Endothelial cell (in vitro differentiated cells): Measurements from ENCODE around the gene YAF2. TPM values are rescaled to one million over a fixed set of nuclear protein-coding genes. Genes with fewer than 3 reads are reported as not detected.

Source experiments
- DNase-seq: peaks from one replicate; pipeline ENCODE4 v3.0.0; 2021; ENCODE audit warnings: low spot score
- H3K27ac Mint-ChIP-seq: one replicate; pipeline ENCODE4 v1.8.0; 2021; ENCODE audit warnings: mixed read lengths, inconsistent platforms; ENCODE audit not compliant: unreplicated experiment
- H3K27me3 Mint-ChIP-seq: one replicate; pipeline ENCODE4 v1.8.0; 2021; ENCODE audit warnings: mild to moderate bottlenecking, moderate library complexity, mixed read lengths, inconsistent platforms; ENCODE audit not compliant: unreplicated experiment
- H3K36me3 Mint-ChIP-seq: one replicate; pipeline ENCODE4 v1.8.0; 2021; ENCODE audit warnings: mild to moderate bottlenecking, low read depth, mixed read lengths, inconsistent platforms; ENCODE audit not compliant: unreplicated experiment
- H3K4me1 Mint-ChIP-seq: one replicate; pipeline ENCODE4 v1.8.0; 2021; ENCODE audit warnings: mild to moderate bottlenecking, mixed read lengths, inconsistent platforms; ENCODE audit not compliant: unreplicated experiment
- H3K4me3 Mint-ChIP-seq: one replicate; pipeline ENCODE4 v1.8.0; 2021; ENCODE audit warnings: mild to moderate bottlenecking, mixed read lengths, inconsistent platforms; ENCODE audit not compliant: unreplicated experiment
- H3K9me3 Mint-ChIP-seq: one replicate; pipeline ENCODE4 v1.8.0; 2021; ENCODE audit warnings: mixed read lengths, inconsistent platforms; ENCODE audit not compliant: unreplicated experiment
- CTCF ChIP-seq: fragments of 200-600 bp; sonication (generic); IDR thresholded peaks from one replicate; pipeline ENCODE4 v1.5.0; 2021; ENCODE audit warnings: antibody characterized with exemption; ENCODE audit not compliant: unreplicated experiment
- total RNA-seq: library from RNA; stranded (reverse); fragmentation: NEBNext Ultra II Directional; extraction: Animal tissue kit (Norgen Biotek cat#: 25700); gene quantifications from one replicate; pipeline ENCODE4 v1.2.1, GENCODE V29; 2021; ENCODE audit not compliant: unreplicated experiment

Gene YAF2
- total RNA-seq, 1 donor from 2014 or later, result 23.2 TPM

DNA sequence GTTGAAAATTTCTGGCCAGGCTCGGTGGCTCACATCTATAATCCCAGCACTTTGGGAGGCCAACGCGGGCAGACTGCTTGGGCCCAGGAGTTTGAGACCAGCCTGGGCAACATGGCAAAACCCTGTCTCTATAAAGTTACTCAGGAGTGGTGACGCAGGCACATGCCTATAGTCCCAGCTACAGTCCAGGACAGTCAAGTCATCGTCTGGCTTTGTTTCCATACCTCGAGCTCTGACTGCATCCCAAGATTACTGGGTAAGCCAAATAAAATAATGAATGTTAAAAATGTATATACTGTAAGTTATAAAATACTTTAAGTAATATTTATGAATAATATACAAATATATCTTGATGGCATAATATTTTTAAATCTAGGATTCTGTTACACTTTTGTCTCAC lies 70.3 kb downstream of the YAF2 start:
- H3K9me3 Mint-ChIP-seq, result no peaks in the 10 kb centered on the region
- no peaks in the 10 kb centered on the region for H3K27me3 Mint-ChIP-seq
- H3K4me3 Mint-ChIP-seq, result no peak overlapping the region
- no peak for DNase-seq
- no peak overlapping the region for H3K27ac Mint-ChIP-seq
- no peaks in the 10 kb centered on the region for H3K36me3 Mint-ChIP-seq
- no peaks in the 10 kb centered on the region for H3K4me1 Mint-ChIP-seq
- TF ChIP-seq CTCF, result no peak

GRCh38 chr12:42166501-42166900 lies 71.5 kb downstream of the YAF2 start:
- no peak for DNase-seq
- no peak for TF ChIP-seq CTCF
- H3K36me3 Mint-ChIP-seq, result no peaks in the 10 kb centered on the region
- no peaks in the 10 kb centered on the region for H3K9me3 Mint-ChIP-seq
- H3K27me3 Mint-ChIP-seq, result no peaks in the 10 kb centered on the region
- no peak overlapping the region for H3K27ac Mint-ChIP-seq
- no peak overlapping the region for H3K4me3 Mint-ChIP-seq
- H3K4me1 Mint-ChIP-seq, result no peaks in the 10 kb centered on the region

DNA sequence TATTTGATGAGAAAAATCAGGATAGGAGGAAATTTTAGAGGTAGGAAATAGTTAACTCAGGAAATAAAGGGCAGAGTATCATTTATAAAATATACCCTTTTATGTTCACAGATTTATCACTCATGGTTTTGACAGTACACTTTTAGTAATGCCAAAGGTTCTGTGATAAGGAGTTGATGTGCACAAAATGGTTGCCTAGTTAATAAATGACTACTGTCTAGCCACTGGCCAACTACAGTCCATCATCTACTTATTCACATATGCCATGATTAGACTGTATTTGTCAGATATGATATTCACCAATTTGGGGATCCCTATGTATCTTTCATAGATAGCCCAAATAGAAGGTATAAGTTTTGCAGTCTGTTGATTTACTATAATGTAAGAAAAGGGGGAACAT lies 74.1 kb downstream of the YAF2 start:
- DNase-seq, result no peak
- H3K27me3 Mint-ChIP-seq, result no peaks in the 10 kb centered on the region
- H3K4me1 Mint-ChIP-seq, result no peaks in the 10 kb centered on the region
- no peaks in the 10 kb centered on the region for H3K9me3 Mint-ChIP-seq
- H3K27ac Mint-ChIP-seq, result no peak overlapping the region
- H3K36me3 Mint-ChIP-seq, result no peaks in the 10 kb centered on the region
- H3K4me3 Mint-ChIP-seq, result no peak overlapping the region
- TF ChIP-seq CTCF, result no peak

DNA sequence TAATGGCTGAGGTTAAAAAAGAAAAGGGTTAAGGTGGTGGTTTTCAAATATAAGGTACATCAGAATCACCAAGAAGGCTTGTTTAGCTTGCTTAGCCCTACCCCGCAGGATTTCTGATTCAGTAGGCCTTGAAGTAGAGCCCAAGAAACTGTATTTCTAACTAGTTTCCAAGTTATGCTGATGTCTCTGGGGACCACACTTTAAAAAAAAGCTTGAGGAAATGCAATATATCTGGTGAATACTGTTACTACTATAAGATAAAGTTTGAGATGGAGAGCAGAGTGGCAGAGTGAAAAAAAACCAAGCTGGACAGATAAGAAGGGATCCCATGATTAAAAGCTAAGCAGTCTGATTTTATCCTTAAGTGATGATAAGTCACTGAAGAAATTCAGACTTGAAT lies 75.1 kb downstream of the YAF2 start:
- DNase-seq, result no peak
- H3K4me3 Mint-ChIP-seq, result no peak overlapping the region
- H3K36me3 Mint-ChIP-seq, result no peaks in the 10 kb centered on the region
- H3K4me1 Mint-ChIP-seq, result no peaks in the 10 kb centered on the region
- H3K27me3 Mint-ChIP-seq, result no peaks in the 10 kb centered on the region
- no peaks in the 10 kb centered on the region for H3K9me3 Mint-ChIP-seq
- no peak for TF ChIP-seq CTCF
- H3K27ac Mint-ChIP-seq, result no peak overlapping the region

- Mint-ChIP-seq H3K27me3 (no peaks in the 10 kb centered on the region), H3K9me3 (no peaks in the 10 kb centered on the region), H3K27ac (no peak overlapping the region), H3K4me3 (no peak overlapping the region), H3K36me3 (no peaks in the 10 kb centered on the region), H3K4me1 (no peaks in the 10 kb centered on the region)
- TF ChIP-seq CTCF, result no peak
- no peak for DNase-seq
These were observed 75.9 kb downstream of the YAF2 start for GRCh38 chr12:42162193-42162592.
